Islet of Langerhans (tissue), 1 donor: ENCODE data around the gene RAPGEF4.
"Not testable (repeated sequence)": the region's sequence is repeated elsewhere in the genome, so short reads cannot be mapped to it uniquely, and the experiment has no call there.

Source experiments
- FAIRE-seq: peaks from one replicate; lab custom pipeline; 2011; peaks lifted over from hg19 to GRCh38; lab: Jason Lieb, UNC

The RAPGEF4 gene

DNA sequence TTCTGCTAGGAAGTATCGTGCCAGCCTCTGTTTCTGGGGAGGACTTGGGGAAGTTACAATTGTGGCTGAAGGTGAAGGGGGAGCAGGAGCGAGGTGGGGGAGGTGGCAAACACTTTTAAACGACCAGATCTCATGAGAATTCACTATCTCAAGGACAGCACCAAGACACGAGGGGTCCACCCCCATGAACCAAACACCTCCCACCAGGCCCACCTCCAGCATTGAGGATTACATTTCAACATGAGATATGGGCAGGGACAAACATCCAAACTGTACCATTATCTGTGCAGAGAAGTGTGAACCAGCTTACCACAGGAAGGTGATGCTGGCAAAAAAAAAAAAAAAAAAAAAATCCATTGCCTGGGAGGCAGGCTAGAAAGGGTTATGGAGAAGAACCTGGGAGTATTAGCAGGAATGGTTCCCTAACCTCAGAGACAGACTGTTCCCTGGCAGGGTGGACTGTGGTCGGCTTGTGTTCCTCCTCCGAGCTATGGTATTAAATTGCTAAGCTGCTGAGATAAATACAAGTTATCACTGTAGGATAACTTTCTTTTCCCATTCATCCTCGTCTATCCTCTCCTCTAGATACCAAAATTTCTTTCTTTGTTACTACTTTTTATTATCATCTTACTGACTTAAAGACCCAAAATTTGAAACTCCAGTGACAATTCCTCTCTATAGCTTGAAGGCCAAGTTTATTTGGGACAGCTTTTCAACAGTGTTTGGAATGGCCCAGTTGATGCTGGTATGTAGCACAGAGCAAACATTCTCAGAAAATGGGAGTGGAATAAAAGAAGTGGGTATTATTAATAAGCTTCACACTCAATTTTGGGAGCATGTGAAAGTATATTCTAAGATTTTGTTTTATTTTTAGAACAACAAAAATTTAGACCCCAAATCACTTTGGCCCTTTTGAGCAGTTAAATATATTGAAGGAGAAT lies 266.3 kb downstream of the RAPGEF4 start:
- FAIRE-seq = no peak

DNA sequence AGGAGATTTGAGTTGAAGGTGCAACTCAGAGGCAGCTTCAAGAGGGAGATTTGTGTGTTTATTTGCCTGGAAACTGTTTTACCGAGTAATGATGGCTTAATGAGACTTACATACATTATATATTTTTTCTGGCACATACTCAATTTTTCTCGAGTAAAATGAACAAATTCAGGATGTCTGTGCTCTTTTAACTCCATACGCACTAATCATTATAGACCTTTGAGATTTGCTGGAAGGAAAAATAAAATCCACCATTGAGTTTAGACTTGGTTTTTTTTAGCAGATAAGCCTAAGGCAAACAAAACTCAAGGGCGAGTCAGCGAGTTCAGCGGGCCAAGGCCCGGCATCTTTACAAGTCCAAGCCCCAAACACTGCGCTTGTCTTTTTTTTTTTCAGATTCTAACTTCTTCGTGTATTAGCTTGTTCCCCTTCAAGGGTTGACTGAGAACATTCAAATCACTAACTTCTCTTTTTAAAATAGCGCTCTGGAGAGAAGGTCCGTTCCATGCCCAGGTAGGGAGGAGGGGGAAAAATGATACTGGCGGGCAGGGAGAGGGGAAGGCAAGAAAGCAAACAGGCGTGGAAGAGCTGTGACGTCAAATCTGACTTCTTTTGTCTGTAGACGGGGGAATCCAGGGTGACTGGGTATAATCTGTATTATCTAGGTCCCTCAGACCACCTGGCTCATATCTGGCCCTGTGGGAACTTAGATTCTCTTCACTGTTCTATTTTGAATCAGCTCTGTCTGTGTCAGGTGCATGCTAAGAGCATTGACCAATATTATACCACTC lies 267.3 kb downstream of the RAPGEF4 start:
- no peak for FAIRE-seq

DNA sequence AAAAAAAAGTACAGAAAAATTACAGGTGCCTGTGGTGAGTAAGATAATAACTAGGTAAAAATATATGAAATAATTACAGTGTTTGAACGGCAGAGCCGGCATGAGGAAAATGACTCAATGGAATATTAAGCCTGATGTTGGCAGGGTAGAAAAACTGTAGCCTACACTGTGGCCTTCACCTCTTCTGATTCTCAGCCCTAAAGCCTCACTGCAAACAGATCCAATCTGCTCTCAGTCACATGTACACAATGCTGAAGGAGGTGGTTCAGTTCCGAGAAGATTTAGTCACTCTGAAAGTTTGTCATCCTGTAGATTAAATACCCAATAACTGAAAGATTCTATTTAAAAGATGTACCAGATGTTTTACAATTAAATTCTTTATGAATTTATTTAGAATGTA lies 273.1 kb downstream of the RAPGEF4 start:
- FAIRE-seq = peak; percentile 24

DNA sequence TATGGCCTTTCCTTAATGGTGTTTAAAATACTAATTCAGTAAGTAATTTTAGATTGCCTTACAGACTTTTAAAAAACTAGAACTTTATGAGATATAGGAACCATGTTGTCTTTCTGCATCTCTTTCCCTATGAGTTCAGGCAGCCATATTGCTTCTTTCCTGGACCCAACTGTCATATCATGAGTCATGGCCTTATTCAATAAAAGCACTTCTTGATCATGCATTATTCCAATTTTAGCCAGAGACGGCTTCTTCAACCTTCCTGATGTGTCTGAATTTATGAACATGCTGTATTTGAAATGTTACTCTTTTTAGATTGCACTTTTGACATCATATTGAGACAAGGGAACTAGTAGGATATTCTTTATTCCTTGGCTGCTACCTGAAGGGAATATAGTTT lies 274.6 kb downstream of the RAPGEF4 start:
- no peak for FAIRE-seq

DNA sequence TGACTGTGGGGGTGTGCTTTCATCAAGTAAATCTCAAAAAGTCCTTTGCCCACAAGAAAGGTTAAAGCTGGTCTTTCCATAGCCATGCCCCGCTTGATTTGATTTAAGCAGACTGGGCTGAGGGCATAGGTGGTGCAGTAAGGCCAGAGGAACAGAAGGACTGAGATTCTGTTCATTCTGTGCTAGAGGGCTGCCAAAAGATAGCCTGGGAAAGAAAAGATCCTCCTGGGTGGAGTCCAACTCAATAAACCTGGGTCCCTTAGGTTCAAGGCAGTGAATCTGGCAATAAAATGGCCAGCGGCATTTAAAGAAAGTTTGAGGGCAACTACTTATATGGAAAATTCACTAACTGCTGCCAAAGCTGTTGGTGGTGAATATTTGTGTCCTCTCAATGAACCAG lies 280.8 kb downstream of the RAPGEF4 start:
- FAIRE-seq = no peak

DNA sequence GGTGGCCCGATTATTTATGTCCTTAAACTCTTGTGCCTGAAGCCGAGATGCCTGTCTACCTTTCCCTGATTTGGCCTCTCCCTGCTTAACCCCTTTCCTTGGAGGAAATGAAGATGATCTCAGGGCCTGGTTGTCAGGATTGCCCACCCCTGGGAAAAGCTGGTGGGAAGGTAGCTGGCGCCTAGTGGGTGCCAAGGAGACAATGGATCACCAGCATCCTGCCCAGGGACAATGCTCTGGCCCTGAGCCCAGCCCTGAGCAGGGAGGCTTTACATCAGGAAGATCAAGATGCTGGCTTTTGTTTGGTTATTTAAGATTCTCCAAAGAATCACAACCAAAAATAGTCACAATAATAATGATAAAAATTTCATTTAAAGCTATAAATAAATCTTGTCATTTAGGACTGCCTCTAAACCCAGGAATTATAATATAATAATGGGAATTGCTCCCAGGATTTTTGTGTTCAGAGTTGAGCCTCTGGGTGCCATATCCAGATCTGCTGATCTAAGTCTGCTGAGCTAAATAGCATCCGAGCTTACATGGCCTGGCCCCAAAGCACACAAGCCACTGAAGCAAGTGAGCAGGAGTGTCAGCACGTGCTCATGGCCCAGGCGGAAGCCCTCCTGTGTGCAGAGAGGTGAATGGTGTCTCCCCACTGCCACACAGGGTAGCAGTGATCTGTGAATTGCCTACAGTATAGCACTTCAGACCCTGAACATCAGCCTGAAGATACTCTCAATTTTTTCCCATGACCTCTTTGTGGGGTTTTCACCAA lies 282.2 kb downstream of the RAPGEF4 start:
- no peak for FAIRE-seq

DNA sequence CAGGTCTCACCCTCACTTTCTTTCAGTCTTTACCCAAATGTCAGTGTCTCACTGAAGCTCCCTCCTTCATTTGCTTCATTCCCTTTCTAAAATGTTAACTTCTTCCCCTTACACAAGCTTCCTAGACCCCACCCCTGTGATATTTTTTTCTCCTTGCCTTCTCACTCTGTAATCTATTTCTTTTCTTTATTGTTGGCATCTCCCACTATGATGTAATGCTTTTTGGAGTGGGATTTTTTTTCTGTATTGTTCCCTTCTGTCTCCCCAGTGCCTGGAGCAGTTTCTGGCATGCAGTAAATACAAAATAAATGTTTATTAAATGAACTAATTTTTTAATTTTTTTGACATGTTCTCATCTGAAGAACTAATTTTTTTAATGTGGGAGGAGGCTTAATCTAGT lies 284.1 kb downstream of the RAPGEF4 start:
- no peak for FAIRE-seq

DNA sequence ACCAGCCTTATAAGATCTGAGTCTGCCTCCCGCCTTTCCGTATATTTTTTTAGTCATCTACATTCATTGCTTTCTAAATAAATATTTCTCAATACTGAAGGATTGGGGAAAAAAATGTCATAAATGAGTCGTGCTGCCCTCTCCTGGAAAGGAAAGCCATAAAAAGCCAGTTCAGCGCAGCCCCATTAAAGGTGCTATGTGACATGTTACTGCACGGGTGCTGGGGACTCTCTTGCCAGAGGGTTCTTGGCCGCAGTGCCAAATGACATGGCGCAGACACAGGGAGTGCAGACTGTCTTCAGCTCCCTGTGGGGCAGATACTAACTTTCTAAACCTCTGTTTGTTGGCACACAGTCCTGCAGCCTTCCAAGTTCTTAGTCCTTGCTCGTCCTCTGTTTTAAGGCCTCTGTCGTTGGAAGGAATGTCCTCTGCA lies 286.3 kb downstream of the RAPGEF4 start:
- FAIRE-seq = no peak

DNA sequence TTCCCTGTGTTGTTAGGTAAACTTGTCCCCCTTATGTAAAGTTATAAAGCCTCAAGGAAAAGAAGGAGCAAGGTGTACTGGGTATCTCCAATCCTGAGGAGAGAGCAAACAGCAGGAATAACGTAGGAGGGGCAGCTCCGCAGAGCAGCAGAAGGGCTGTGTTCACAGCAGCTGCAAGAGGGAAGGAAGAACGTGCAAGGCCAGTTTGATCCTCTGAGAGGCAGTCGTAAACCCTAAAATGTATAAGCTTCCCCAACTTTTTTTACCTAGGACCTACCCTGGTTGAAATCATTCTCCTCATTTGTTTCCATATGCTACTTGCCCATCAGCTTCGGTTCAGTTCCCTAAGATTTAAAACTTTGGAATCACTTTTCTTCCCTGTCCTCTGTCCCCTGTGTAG lies 288.1 kb downstream of the RAPGEF4 start:
- no peak for FAIRE-seq

DNA sequence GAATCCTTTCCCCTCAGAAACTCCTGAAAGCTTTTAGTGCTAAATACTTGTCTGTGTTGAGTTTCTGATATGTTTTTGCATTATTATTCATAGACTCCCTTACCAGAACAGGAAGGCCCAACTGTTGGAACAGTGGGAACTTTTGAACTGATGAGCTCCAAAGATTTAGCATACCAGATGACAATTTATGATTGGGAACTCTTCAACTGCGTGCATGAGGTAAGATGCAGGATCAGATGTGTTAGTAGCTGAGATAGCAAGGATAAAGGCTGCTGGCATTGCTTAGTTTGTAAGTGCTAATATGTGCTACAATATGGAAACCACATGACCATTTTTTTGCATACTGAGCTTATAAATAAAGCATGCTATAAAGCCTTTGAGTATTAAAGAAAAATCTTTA lies 290.8 kb downstream of the RAPGEF4 start:
- no peak for FAIRE-seq

DNA sequence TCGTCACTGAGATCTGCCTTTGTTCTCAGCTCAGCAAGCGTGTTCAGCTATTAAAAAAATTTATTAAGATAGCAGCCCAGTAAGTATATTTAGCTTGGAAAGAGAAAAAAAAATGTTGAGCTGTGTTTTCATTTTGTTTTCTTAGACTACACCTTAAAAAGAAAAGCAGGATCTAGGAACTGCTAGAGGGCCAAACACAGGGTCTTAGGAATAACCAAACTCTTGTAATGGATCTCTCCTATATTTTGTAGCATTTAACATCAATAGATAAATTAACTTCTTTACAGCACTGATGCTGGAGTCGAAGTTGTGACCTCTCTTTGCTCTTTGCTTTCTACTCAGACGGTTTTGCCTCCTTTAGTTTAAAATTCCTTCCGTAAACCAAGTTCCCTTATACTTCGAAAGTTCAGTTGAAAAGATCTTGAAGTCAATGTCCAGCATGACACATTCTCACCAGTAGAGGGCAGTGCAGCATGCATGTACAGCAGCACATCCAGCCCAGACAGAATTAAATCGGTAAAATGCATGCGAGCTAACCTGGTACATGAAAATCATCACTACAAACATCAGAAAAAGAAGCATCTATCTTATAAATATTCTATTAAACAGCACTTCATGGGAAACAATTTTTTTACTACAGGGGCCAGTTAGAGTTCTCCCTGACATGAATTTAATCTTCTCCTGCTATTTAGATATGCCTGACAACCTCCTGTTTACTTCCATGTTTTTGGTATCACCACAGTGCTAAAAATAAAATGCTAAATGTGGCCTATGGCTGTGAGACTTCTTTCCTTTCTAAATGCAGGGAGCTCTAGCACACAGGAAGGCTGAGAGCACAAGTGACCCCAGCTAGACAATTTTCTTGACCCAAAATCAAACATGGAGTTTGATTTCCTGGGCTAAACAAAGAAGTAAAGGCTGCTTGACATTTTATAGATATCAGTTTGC lies 291.8 kb downstream of the RAPGEF4 start:
- peak; percentile 89 for FAIRE-seq

DNA sequence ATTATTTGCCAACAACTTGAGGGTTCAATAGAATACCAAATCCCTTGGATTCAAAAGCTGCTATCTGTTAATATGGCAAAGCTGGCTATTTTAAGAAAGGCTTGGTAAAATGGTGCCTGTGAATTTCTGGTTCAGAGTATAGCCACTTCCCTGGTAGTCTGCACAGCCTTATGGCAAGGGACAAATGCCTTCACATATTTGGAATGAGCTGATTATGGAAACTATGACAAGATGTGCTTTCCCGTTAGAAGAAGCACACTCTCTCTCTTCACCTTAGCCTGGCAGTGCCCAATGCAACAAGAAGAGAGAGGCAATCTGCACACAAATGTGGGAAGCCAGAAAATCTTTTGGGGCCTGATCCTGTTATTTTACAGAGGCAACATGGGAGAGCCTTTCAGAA lies 292.5 kb downstream of the RAPGEF4 start:
- no peak for FAIRE-seq

DNA sequence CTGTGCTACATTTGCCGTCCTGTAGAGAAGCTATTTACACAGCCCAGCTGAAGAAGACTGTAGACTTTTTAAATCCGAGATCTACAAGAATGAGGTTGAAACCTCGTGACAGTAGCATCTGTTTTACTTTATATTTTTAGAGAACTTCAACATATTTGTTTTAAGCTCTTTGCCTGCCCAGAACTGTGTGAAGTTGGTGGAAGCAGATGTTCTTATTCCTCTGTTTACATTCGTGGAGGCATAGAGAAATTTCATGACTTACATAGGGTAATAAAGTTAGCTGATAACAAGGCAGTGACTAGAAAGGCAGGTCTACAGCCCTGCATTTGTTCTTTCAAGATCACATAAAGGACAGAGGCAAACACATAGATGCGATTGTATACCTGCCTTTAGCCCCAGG lies 293.0 kb downstream of the RAPGEF4 start:
- FAIRE-seq = no peak

DNA sequence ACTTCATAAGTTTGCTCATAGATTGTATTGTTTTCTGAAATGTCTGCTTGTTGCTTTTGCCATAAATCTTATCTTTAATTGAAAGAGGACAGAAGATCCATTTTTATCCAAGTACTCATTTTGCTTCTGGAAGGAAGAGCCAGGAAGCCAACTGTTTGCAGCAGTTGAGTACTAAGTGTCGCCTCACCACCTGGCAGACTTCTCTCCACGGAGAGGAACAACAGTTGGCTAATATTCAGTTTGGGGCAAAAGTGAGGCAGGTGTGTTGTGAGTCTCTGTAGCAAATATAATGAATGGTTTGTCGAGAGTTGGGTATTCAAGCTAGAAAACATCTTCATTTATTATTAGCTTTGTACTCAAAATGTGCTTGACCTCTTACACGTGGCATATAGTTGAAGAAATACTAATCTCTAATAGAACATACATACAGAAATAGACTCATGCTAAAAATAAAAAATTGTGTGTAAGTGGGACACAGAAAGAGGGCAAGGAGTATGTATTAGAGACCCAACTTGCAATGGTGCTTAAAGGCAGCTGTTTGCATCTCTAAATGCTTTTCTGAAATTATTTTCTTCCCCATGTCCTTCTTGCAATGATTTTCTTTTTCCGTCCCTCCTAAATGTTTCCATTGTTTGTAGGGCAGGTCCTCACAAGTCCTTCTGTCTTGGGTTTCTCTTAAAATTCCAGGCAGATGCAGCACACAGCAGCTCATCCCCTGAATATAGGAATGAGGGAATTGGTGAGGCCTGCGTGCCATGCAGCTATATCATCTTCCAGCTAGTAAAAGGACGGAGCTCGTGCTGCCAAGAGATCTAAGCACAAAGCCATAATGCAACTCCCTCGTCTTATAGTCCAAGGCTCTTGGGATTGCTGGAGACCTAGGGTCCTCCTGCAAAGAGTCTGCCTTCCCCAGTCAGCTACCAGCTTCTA lies 295.2 kb downstream of the RAPGEF4 start:
- FAIRE-seq = no peak

DNA sequence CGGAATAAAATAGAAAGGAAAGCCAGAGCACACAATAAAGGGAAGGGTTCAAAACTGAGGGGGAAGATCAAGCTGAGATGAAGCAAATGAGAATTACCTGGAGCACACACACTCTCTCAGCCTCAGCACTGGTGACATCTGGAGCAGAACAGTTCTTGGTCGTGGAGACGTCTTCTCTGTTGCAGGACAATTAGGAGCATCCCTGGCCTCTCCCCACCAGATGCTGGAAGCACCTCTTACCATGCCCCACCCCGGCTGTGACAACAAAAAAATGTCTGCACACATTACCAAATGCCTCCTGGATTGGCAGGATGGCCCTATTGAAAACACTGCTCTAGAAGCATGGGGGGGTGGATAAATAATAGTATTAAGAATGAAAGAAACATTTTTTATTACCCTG lies 296.4 kb downstream of the RAPGEF4 start:
- FAIRE-seq = no peak

DNA sequence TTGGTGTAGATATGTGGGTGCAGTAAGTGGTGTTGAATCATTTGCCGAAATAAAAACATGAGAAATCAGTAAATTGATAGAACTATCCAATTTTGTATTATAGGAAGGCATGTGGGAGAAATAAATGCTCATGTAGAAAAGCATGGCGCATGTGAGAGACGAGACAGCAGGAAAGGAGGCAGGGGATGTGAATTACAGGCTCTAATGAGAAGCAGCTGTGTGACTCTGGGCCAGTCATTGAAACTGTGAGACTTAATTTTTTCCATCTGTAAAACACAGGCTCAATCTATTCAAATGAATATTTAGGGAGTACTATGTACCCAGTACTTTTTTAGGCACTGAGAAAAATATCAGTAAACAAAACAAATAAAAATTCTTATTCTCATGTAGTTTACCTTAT lies 297.4 kb downstream of the RAPGEF4 start:
- no peak for FAIRE-seq

DNA sequence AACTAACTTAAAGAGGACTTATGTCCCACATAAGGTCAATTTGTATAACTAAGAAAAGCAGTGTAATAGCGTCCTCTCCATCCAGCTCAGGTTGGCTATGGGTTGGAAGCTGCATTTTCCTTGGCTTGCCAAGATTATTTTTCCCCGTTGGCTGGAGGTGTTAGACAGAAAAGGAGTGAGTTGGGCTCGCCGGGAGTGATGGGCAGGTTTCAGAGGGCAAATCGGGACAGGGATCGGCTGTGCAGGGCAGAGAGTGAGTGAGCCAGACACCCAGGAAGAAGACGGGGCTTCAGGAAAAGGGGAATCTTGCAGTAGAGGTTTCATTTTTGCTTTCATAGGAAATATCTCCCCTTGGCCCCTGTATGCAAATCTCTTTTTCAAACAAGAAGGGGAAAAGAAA lies 298.5 kb downstream of the RAPGEF4 start:
- FAIRE-seq = no peak

DNA sequence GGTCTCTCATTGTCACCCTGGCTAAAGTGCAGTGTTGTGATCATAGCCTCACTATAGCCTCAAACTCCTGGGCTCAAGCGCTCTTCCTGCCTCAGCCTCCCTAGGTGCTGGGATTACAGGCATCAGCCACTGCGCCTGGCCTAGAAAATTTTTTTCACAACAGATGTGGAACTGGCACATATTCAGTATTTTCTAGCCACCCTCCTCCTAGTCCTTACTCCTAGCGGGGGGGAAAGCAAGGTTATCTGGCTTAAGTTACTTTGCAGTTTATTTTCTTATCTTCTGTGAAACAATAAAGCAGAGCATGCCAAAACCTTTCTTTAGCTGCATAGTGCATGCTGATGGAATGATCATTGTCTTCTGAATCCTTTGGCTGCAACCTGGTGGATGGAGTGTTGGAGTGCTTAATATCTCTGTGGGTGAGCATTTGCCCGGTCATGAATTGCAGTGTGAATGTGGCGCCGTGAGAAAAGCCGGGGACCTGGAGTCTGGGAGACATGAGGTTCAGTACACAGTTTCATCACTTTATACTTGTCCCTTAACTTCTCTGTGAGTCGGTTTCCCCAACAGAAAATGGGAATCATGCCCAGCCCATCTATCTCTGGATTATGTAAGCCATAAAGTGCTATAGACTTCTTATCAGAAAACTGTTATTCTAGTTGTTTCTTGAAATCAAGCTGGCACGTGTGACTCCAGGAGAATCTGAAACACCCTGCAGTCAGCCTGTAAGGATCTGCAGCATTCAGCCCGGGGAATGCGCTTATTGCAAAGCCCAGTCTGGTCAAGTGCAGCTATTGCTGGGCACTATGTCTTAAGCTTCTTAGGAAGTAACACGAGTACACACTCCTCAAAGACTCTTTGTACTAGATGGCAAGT lies 301.8 kb downstream of the RAPGEF4 start:
- no peak for FAIRE-seq

DNA sequence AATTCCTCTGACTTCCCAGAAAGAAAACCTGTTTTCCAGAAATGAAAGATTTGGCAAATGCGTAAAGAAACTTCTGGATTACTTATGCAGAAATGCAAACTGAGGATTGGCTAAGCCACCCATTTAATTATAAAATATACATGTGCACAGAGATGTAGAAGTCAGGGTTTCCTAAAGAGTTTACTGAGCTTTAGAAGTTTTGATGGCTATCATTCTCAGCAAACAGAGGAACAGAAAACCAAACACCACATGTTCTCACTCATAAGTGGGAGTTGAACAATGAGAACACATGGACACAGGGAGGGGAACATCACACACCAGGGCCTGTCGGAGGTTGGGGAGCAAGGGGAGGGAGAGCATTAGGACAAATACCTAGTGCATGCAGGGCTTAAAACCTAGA lies 302.6 kb downstream of the RAPGEF4 start:
- not testable (repeated sequence) for FAIRE-seq
